Measurements from ENCODE around the gene CPLANE2. TPM values are rescaled to one million over a fixed set of nuclear protein-coding genes. Genes with fewer than 3 reads are reported as not detected.

Gene CPLANE2
- total and polyA plus RNA-seq, 4 donors: 12.1 to 14.3 (median 12.8) TPM

- Histone ChIP-seq H3K36me3 (ENCODE audit: control insufficient read depth, insufficient read depth, low read length) (no peaks in the 10 kb centered on the region), H3K27ac (ENCODE audit: low read depth, low read length) (no peak overlapping the region), H3K27me3 (ENCODE audit: control insufficient read depth, insufficient read depth, low read length) (no peaks in the 10 kb centered on the region), H3K4me1 (ENCODE audit: control insufficient read depth, insufficient read depth, low read length) (peaks cover 20% of the 10 kb centered on the region), H3K4me3 (ENCODE audit: low read depth, low read length) (no peak overlapping the region), H3K9me3 (ENCODE audit: control insufficient read depth, insufficient read depth, low read length) (no peaks in the 10 kb centered on the region)
- DNase-seq (ENCODE audit: low read depth in 4 of 6, low spot score in 6 of 6): no peak
- 82% methylated on average over 16 of the region's 19 CpGs for WGBS (ENCODE audit: insufficient coverage)
These were observed 53.0 kb downstream of the CPLANE2 start for GRCh38 chr1:16183765-16184556.

DNA sequence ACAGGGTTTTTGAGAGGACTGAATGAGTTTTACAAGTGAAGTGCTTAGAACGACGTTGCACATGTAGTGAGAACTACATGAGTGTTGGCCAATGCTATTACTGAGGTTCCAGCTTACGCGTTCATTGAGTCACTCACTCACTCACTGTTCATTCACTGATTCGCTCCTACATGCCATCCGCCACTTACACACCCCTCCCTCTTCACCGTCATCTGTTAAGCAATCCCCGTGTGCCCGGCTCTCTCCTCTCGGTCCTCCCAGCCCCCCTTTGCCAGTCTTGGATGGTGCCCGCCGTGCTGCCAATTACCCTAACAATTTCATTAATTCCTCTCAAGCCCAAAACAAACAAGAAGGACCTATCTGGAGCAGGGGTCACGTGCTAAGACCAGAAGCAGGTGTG lies 53.8 kb downstream of the CPLANE2 start:
- Histone ChIP-seq H3K4me3 (ENCODE audit: low read depth, low read length) (no peak overlapping the region), H3K36me3 (ENCODE audit: control insufficient read depth, insufficient read depth, low read length) (no peaks in the 10 kb centered on the region), H3K27ac (ENCODE audit: low read depth, low read length) (no peak overlapping the region), H3K27me3 (ENCODE audit: control insufficient read depth, insufficient read depth, low read length) (no peaks in the 10 kb centered on the region), H3K9me3 (ENCODE audit: control insufficient read depth, insufficient read depth, low read length) (no peaks in the 10 kb centered on the region), H3K4me1 (ENCODE audit: control insufficient read depth, insufficient read depth, low read length) (peaks cover 18% of the 10 kb centered on the region)
- WGBS (ENCODE audit: insufficient coverage): 74% methylated on average over 11 of the region's 13 CpGs
- no peak for DNase-seq (ENCODE audit: low read depth in 4 of 6, low spot score in 6 of 6)

GRCh38 chr1:16181887-16182719 lies 54.9 kb downstream of the CPLANE2 start:
- Histone ChIP-seq H3K36me3 (ENCODE audit: control insufficient read depth, insufficient read depth, low read length) (no peaks in the 10 kb centered on the region), H3K4me1 (ENCODE audit: control insufficient read depth, insufficient read depth, low read length) (peaks cover 20% of the 10 kb centered on the region), H3K27ac (ENCODE audit: low read depth, low read length) (peak overlapping the region; percentile 85), H3K9me3 (ENCODE audit: control insufficient read depth, insufficient read depth, low read length) (no peaks in the 10 kb centered on the region), H3K27me3 (ENCODE audit: control insufficient read depth, insufficient read depth, low read length) (no peaks in the 10 kb centered on the region), H3K4me3 (ENCODE audit: low read depth, low read length) (no peak overlapping the region)
- WGBS (ENCODE audit: insufficient coverage): 65% methylated on average over 14 of the region's 18 CpGs
- DNase-seq (ENCODE audit: low read depth in 4 of 6, low spot score in 6 of 6): peak in 1 of 6 donors; percentile 54

Small RNA genes within 50 kb of the gene (small RNA-seq; reads per million reads assigned to genes)
- gene MT1XP1 (ENCODE audit: low replicate concordance): not detected

Other genes with a start within 250 kb of the CPLANE2 start
- gene SRARP, start 232.9 kb downstream of the CPLANE2 start, total RNA-seq: 1 to 10 TPM in 1 of 2 donors, under 1 TPM in 1; 0.99 to 2.5 TPM
- gene SRARP, start 232.9 kb downstream of the CPLANE2 start, polyA plus RNA-seq (ENCODE audit: insufficient read length in 2 of 2): 1 to 10 TPM; 1.7 to 1.8 TPM
- 1 to 10 TPM; 1.4 to 1.6 TPM for gene HSPB7, start 219.1 kb downstream of the CPLANE2 start, total RNA-seq
- gene HSPB7, start 219.1 kb downstream of the CPLANE2 start, polyA plus RNA-seq (ENCODE audit: insufficient read length in 2 of 2): 1 to 10 TPM; 2.6 to 2.7 TPM
- 1 to 10 TPM in 1 of 2 donors, under 1 TPM in 1; 0.10 to 1.8 TPM for gene CLCNKA, start 215.1 kb downstream of the CPLANE2 start, total RNA-seq
- 1 to 10 TPM in 1 of 2 donors, not detected in 1; 1.0 TPM for gene CLCNKA, start 215.1 kb downstream of the CPLANE2 start, polyA plus RNA-seq (ENCODE audit: insufficient read length in 2 of 2)
- gene CLCNKB, start 193.4 kb downstream of the CPLANE2 start, total RNA-seq: 1 to 10 TPM in 1 of 2 donors, under 1 TPM in 1; 0.40 to 1.9 TPM
- 1 to 10 TPM; 1.1 to 1.3 TPM for gene CLCNKB, start 193.4 kb downstream of the CPLANE2 start, polyA plus RNA-seq (ENCODE audit: insufficient read length in 2 of 2)
- gene FAM131C, start 163.5 kb downstream of the CPLANE2 start, total RNA-seq: 1 to 10 TPM; 1.9 to 2.8 TPM
- 10 to 100 TPM; 22.4 to 26.4 TPM for gene FAM131C, start 163.5 kb downstream of the CPLANE2 start, polyA plus RNA-seq (ENCODE audit: insufficient read length in 2 of 2)
- 1 to 10 TPM; 4.4 to 5.0 TPM for gene EPHA2, start 81.1 kb downstream of the CPLANE2 start, total RNA-seq
- 1 to 10 TPM; 2.4 to 3.7 TPM for gene EPHA2, start 81.1 kb downstream of the CPLANE2 start, polyA plus RNA-seq (ENCODE audit: insufficient read length in 2 of 2)
- gene ARHGEF19, start 24.5 kb downstream of the CPLANE2 start, total RNA-seq: 1 to 10 TPM; 1.6 to 2.8 TPM
- 1 to 10 TPM; 2.3 to 5.1 TPM for gene ARHGEF19, start 24.5 kb downstream of the CPLANE2 start, polyA plus RNA-seq (ENCODE audit: insufficient read length in 2 of 2)
- 10 to 100 TPM; 22.8 to 27.8 TPM for gene FBXO42, start 115.3 kb upstream of the CPLANE2 start, total RNA-seq
- gene FBXO42, start 115.3 kb upstream of the CPLANE2 start, polyA plus RNA-seq (ENCODE audit: insufficient read length in 2 of 2): 10 to 100 TPM; 27.2 to 29.2 TPM
- gene SZRD1, start 130.1 kb upstream of the CPLANE2 start, total RNA-seq: 10 to 100 TPM; 13.1 to 67.3 TPM
- gene SZRD1, start 130.1 kb upstream of the CPLANE2 start, polyA plus RNA-seq (ENCODE audit: insufficient read length in 2 of 2): 10 to 100 TPM; 70.8 to 77.5 TPM
- under 1 TPM in 1 of 2 donors, not detected in 1; 0.17 TPM for gene SPATA21, start 200.2 kb upstream of the CPLANE2 start, total RNA-seq
- gene SPATA21, start 200.2 kb upstream of the CPLANE2 start, polyA plus RNA-seq (ENCODE audit: insufficient read length in 2 of 2): under 1 TPM in 1 of 2 donors, not detected in 1; 0.59 TPM
- 10 to 100 TPM; 45.3 to 96.6 TPM for gene NECAP2, start 203.5 kb upstream of the CPLANE2 start, total RNA-seq
- gene NECAP2, start 203.5 kb upstream of the CPLANE2 start, polyA plus RNA-seq (ENCODE audit: insufficient read length in 2 of 2): 10 to 100 TPM; 56.3 to 61.5 TPM

Data from spinal cord (tissue), 10 donors.